Dedifferentiated amniotic fluid mesenchymal stem cell (primary cell): ENCODE results near the gene NINJ2.
"Not testable (repeated sequence)": the region's sequence is repeated elsewhere in the genome, so short reads cannot be mapped to it uniquely, and the experiment has no call there.

Experiments used
- DNase-seq: peaks from one replicate; pipeline ENCODE4 v3.0.0-alpha.2; 2016; ENCODE audit errors: extremely low spot score

NINJ2 gene

DNA sequence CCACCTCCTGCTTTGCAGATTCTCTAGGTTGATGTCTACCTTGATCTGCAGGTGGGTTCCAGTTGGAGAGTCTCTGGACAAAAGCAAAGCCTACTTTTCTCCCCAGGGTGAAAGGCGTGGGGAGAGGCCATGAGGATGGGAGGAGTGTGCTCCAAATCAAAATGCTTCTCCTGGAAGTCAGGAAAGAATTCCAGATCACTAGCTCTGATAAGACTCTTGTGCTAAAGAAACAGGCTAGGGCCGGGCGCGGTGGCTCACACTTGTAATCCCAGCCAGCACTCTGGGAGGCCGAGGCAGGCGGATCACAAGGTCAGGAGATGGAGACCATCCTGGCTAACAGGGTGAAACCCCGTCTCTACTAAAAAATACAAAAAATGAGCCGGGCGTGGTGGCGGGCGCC is 21.9 kb downstream of the NINJ2 start:
- not testable (repeated sequence) for DNase-seq

DNA sequence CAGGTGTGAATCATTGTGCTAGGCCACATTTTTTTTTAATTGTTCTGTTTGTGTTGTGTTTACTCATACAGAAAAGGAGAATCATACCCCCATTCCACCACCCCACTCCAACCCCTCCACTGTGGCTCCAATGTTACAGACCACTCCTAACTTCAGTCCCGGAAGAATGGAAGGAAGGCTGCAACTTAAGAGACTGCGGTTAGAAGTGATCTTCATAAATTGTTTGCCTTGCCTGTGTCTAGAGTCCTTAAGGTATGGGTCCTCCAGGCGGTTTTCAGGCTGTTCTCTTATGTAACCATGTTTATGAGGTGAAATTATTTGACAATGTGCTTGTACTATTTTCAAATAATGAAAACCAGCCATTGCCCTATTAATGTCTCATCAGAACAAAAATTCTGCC is 22.5 kb downstream of the NINJ2 start:
- DNase-seq: no peak

- DNase-seq: no peak
These were observed 23.3 kb downstream of the NINJ2 start for GRCh38 chr12:639988-640387.

- DNase-seq: no peak
These were observed 23.7 kb downstream of the NINJ2 start for GRCh38 chr12:639566-639965.

GRCh38 chr12:638953-639557 is 24.2 kb downstream of the NINJ2 start:
- no peak for DNase-seq

DNA sequence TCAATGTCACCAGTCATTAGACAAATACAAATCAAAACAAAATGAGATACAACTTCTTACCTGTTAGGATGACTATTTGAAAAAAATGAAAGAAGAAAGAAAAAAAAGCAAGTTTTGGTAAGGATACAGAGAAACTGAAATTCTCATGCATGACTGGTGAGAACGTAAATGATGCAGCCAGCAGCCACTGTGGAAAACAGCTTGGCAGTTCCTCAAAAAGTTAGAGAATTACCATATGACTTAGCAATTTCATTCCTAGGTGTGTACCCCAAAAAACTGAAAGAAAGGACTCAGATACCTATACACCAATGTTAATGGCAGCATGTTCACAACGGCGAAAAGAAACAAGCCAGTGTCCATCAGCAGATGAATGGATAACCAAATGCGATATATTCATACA is 26.6 kb downstream of the NINJ2 start:
- no peak for DNase-seq

DNA sequence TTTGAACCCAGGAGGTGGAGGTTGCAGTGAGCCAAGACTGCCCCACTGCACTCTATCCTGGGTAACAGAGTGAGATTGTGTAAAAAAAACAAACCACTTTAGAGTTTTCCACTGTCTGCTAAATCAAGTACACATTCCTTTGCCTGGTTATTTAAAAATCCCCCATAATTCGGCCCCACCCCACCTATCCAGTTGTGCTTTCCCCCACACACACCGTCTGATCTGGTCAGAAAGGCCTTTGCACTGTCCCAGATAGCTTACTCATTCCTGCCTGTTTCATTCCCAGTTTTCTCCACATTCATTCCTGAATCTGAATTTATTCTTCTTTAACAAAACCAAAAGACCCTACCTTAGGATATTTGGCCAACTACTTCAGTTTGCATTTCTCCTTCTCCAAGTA is 29.5 kb downstream of the NINJ2 start:
- DNase-seq: no peak

GRCh38 chr12:632102-632696 is 31.0 kb downstream of the NINJ2 start:
- DNase-seq: peak; percentile 60

DNA sequence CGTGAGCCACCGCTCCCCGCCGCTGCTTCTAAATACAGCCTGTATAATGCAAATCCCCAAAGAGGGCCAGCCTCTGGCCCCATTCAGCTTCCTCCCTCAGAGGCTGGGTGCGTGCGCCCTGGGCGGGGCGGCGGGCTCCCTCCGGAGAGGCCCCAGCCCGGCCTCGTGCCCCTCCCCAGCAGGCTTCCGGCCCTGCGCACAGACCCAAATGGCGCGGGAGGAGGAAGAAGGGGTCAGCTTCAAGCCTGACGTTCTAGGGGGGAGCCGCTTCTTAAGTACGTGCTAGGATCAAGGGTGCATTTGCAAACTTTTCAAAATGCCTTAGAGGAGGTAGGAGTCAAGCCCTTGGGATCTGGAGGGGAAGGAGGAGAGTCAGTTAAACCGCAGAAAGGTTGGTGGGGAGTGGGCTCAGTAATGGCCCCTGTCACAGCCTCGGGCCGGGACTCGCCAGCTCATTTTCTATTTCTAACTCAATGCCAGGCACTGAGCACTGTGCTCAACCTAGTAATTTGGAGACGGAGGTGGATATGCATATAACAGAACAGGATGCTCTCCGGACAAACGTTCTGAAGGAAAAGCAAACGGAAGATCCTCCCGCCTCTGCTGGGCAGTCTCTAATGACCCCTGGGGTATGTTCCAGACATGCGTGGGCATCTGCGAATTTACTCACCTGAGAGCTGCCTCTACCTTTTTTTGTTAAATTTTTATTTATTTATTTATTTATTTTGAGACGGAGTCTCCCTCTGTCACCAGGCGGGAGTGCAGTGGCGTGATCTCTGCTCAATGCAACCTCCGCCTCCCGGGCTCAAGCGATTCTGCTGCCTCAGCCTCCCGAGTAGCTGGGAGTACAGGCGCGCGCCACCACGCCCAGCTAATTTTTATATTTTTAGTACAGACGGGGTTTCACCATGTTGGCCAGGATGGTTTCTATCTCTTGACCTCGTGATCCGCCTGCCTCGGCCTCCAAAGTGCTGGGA is 32.3 kb downstream of the NINJ2 start:
- no peak for DNase-seq

DNA sequence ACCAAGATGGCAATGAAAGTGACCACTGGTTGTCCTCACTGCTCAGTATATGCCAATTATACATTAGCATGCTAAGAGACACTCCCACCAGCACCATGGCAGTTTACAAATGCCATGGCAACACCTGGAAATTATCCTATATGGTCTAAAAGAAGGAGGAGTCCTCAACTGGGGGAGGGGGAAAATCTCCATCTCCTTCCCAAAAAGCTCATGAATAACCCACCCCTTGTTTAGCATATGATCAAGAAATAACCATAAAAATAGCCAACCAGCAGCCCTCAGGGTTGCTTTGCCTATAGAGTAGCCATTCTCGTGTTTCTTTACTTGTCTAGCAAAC is 34.5 kb downstream of the NINJ2 start:
- not testable (repeated sequence) for DNase-seq

- no peak for DNase-seq
These were observed 35.1 kb downstream of the NINJ2 start for GRCh38 chr12:627863-628741.

GRCh38 chr12:627285-627684 is 36.0 kb downstream of the NINJ2 start:
- DNase-seq: no peak

DNA sequence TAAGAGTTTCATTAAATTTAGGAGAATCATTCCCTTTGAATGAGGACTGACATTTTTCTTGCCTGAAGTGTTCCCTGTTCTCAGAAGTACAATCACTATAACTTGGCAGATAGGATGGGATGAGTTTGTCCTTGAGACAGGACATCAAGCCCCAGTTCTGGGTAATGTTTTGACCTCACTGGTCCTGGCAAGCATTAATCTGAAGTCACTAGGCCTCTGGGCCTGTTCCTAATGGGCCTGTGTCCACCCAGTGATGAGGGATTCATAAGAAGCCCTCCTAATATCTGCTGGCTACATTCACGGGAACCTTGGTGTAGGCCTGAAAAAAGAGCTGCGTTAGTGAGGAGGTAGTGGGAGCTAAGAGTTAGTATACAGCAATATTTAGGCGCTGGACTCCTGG is 37.2 kb downstream of the NINJ2 start:
- DNase-seq: no peak

- no peak for DNase-seq
These were observed 39.3 kb downstream of the NINJ2 start for GRCh38 chr12:623865-624372.

DNA sequence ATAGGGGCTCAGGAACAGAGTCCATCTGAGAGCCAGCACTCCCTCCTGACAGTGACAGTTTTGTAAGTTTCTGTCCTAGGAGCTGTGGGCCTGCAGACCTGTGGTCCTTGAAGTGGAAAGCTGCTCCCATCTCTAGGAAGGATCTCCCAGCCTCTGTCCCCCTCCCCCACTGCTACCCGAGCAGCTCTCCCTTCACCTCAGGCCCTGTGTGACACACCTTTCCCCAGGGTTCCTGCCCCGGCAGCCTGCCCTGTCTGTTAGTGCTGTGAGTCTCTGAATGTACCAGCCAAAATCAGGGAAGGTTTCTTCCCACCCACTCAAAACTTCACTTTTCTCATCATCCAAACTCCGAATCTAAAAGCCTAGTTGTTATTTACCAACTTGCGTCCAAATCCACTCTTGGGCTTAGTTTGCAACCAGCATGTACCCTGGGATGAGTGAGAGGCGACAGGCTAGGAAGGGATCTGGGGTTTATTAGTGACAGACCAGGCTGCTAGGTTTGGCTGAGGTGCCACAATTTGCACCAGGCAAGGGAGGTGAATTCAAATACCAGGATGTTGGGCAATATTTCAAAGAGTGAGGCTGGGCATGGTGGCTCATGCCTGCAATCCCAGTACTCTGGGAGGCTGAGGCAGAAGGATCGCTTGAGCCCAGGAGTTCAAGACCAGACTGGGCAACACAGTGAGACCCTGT is 39.9 kb downstream of the NINJ2 start:
- DNase-seq: no peak

DNA sequence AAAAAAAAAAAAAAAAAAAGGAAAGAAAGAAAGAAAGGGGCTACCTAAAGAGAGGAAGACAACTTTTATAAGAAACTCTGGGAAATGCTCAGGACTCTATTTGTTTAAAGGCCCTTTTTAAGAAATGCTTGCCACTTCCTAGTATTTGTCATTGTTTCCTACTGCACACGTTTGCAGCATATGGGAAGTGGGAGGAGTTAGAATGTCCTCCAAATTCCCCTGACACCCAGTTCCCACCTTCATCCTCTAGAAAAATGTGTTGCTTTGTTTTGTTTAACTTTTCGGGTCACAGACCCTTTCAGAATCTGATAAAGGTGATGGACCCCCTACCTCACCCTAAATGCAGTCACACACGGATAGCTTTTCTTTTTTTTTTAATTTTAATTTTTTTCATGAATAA is 40.8 kb downstream of the NINJ2 start:
- no peak for DNase-seq

- DNase-seq: no peak
These were observed 43.9 kb downstream of the NINJ2 start for GRCh38 chr12:619346-619745.

- DNase-seq: no peak
These were observed 44.6 kb downstream of the NINJ2 start for GRCh38 chr12:618605-619004.

- DNase-seq: no peak
These were observed 45.8 kb downstream of the NINJ2 start for GRCh38 chr12:617304-617915.

GRCh38 chr12:615620-616019 is 47.6 kb downstream of the NINJ2 start:
- no peak for DNase-seq
